ACHN (cell line): ENCODE data around the gene LSM14B.
"Not testable (repeated sequence)": the region's sequence is repeated elsewhere in the genome, so short reads cannot be mapped to it uniquely, and the experiment has no call there.

ENCODE experiments used
- DNase-seq: peaks from one replicate; pipeline ENCODE4 v3.0.0-alpha.2; 2015
- in situ Hi-C: cut with HindIII; loops from 2 replicates; pipeline ENCODE4 v1.10.0; 2017; ENCODE audit warnings: low sequenced_read_pairs, low pct_ligation_motif_present, low pct_unique_long_range_greater_than_20kb

Gene LSM14B

GRCh38 chr20:62121776-62122653 lies at the start of gene LSM14B:
Gene LSM14B, plus strand, starts transcription at chr20:62122475. Its CDS starts 192 bp downstream, at chr20:62122667.
- peak; percentile 93 for DNase-seq

GRCh38 chr20:62073323-62073722 lies 49.0 kb upstream of the LSM14B start:
- no peak for DNase-seq
- in situ Hi-C loops, result no loop called here

More at GRCh38 chr20:62121776-62122653, at the start of gene LSM14B:
- in situ Hi-C loops, result no loop called here

- in situ Hi-C loops, result no loop called here
- no peak for DNase-seq
Measured at GRCh38 chr20:62079166-62079565, 43.1 kb upstream of the LSM14B start.

GRCh38 chr20:62080249-62080990 lies 41.9 kb upstream of the LSM14B start:
- in situ Hi-C loops, result no loop called here
- no peak for DNase-seq

- no peak for DNase-seq
- in situ Hi-C loops, result no loop called here
Measured at GRCh38 chr20:62083312-62083711, 39.0 kb upstream of the LSM14B start.

- in situ Hi-C loops, result not testable (repeated sequence)
Measured at GRCh38 chr20:62084224-62084623, 38.1 kb upstream of the LSM14B start.

GRCh38 chr20:62085206-62085605 lies 37.1 kb upstream of the LSM14B start:
- in situ Hi-C loops, result no loop called here
- no peak for DNase-seq

More at GRCh38 chr20:62084224-62084623, 38.1 kb upstream of the LSM14B start:
- DNase-seq, result not testable (repeated sequence)

GRCh38 chr20:62087227-62087626 lies 35.0 kb upstream of the LSM14B start:
- no peak for DNase-seq
- in situ Hi-C loops, result no loop called here

- no peak for DNase-seq
- in situ Hi-C loops, result no loop called here
Measured at GRCh38 chr20:62087632-62088031, 34.6 kb upstream of the LSM14B start.

GRCh38 chr20:62088258-62089127 lies 33.8 kb upstream of the LSM14B start:
- peak; percentile 25 for DNase-seq
- in situ Hi-C loops, result no loop called here

- DNase-seq, result no peak
- in situ Hi-C loops, result no loop called here
Measured at GRCh38 chr20:62089393-62089792, 32.9 kb upstream of the LSM14B start.

- in situ Hi-C loops, result no loop called here
- no peak for DNase-seq
Measured at GRCh38 chr20:62096421-62097380, 25.6 kb upstream of the LSM14B start.

GRCh38 chr20:62097881-62098407 lies 24.3 kb upstream of the LSM14B start:
- no peak for DNase-seq
- in situ Hi-C loops, result no loop called here

GRCh38 chr20:62101078-62101477 lies 21.2 kb upstream of the LSM14B start:
- in situ Hi-C loops, result no loop called here
- no peak for DNase-seq

GRCh38 chr20:62103508-62104233 lies 18.6 kb upstream of the LSM14B start:
- no peak for DNase-seq
- in situ Hi-C loops, result no loop called here

- in situ Hi-C loops, result no loop called here
- no peak for DNase-seq
Measured at GRCh38 chr20:62104234-62104789, 18.0 kb upstream of the LSM14B start.
